HFF-Myc (cell line): ENCODE data around the gene LPCAT1.
"Not testable (repeated sequence)": the region's sequence is repeated elsewhere in the genome, so short reads cannot be mapped to it uniquely, and the experiment has no call there.

ENCODE experiments used
- DNase-seq: peaks from one replicate; pipeline ENCODE4 v3.0.0-alpha.2; 2011; ENCODE audit warnings: low read depth; ENCODE audit errors: extremely low read depth
- H3K4me3 ChIP-seq: replicated peaks from 2 replicates; pipeline ENCODE4 v1.5.1; 2011; ENCODE audit warnings: low read depth, mild to moderate bottlenecking, control low read depth, low read length
- TF ChIP-seq, protein P1 (sequence below): IDR thresholded peaks from 2 replicates; pipeline ENCODE4 v1.5.1; 2012; ENCODE audit warnings: mild to moderate bottlenecking, low read depth, low read length, control low read depth; ENCODE audit errors: missing control alignments

LPCAT1 gene

DNA sequence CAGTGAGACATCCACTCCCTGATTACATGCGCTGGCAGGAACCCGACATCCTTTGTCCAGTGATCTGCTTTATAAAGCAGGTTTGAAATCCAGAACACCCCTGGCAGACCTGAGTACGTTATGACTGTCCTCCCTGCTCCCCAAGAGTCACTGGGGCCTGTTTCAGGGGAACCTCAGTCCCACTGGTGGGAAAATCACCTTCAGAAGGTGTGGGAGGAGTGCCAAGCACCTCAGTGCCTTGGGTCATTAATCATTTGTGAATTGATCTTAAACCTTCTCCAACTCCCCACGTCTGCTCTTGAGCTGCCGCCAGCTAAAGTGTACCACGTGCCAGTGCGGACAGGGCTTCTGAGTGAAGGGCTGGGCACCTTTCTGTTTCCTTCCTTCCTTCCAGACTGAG lies 94.7 kb downstream of the LPCAT1 start:
- H3K4me3 ChIP-seq = no peak overlapping the region
- no peak for DNase-seq
- TF ChIP-seq, protein P1, sequence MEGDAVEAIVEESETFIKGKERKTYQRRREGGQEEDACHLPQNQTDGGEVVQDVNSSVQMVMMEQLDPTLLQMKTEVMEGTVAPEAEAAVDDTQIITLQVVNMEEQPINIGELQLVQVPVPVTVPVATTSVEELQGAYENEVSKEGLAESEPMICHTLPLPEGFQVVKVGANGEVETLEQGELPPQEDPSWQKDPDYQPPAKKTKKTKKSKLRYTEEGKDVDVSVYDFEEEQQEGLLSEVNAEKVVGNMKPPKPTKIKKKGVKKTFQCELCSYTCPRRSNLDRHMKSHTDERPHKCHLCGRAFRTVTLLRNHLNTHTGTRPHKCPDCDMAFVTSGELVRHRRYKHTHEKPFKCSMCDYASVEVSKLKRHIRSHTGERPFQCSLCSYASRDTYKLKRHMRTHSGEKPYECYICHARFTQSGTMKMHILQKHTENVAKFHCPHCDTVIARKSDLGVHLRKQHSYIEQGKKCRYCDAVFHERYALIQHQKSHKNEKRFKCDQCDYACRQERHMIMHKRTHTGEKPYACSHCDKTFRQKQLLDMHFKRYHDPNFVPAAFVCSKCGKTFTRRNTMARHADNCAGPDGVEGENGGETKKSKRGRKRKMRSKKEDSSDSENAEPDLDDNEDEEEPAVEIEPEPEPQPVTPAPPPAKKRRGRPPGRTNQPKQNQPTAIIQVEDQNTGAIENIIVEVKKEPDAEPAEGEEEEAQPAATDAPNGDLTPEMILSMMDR = no peak

DNA sequence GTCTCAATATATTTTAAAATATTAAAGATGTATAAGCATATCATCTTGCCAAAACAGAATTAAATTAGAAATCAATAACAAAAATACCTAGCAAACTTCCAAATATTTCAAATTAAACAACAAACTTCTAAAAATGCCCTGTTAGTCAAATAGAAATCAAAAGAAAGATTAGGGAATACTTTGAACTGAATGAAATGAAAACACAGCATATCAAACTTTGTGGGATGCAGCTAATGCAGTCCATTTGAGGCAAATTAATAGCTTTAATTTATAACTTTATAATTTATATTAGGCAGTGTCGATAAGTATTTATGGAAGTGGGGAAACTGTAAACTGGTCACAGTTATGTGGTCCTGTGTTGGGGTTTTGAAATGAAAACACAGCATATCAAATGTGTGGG lies 95.7 kb downstream of the LPCAT1 start:
- no peak overlapping the region for H3K4me3 ChIP-seq
- DNase-seq = no peak

DNA sequence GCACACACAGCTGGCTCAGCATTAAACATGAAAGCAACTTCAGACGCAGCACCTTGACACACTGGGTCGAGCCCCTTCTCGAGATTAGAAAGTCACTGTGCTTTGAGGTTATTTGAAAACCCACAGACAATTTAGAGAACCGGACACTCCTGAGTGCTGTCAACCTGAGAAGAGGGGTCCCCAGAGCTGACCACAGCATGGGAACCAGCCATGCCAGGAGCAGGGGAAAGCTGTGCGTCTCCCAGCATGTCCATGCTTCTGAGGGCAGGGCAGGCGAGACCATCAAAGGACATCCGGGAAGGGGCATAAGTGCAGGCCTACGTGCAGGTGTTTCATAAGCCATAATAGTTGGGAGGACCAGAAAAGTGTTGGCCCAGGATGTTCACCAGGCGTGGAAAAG lies 99.0 kb downstream of the LPCAT1 start:
- TF ChIP-seq, protein P1 = no peak
- no peak for DNase-seq
- H3K4me3 ChIP-seq = no peak overlapping the region

More for the DNA sequence above, 95.7 kb downstream of the LPCAT1 start:
- TF ChIP-seq, protein P1 = no peak

DNA sequence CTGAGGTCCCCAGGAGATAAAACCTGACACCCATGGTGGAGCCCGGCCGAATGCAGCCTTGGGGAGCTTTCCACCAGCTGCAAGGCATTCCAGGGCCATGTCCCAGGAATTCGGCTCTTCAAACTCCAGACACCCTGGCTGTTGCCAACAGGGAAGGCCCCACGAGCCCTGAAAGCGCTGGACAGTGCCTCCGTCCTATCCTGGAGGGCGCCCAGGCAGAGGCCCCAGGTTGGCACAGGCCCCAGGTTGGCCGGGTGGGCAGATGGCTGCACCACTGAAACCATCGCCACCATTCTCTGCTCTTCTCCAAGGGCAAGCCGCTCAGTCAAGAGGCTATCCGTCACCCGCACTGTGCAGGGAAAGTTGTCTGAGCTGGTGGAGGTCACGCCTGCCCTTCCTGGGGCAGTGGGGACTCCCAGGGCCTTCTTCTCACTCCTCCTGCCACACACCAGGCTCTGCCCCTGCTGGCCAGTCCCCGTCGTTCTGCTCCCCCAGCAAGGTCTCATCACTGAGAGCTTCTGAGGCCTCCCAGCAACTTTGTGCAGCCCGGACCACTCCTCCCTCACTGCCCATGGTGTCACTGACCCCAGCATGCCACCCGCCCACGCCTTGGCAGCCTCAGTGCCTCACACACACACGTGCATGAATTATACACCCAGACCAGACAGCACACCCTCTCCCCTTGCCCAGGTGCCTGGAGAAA lies 99.7 kb downstream of the LPCAT1 start:
- TF ChIP-seq, protein P1 = no peak
- no peak for DNase-seq
- no peak overlapping the region for H3K4me3 ChIP-seq

DNA sequence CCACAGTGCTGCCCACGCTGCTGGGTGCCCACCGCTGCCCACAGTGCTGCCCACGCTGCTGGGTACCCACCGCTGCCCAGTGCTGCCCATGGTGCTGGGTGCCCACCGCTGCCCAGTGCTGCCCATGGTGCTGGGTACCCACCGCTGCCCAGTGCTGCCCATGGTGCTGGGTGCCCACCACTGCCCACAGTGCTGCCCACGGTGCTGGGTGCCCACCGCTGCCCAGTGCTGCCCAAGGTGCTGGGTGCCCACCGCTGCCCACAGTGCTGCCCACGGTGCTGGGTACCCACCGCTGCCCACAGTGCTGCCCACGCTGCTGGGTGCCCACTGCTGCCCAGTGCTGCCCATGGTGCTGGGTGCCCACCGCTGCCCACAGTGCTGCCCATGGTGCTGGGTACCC lies 101.2 kb downstream of the LPCAT1 start:
- not testable (repeated sequence) for DNase-seq, H3K4me3 ChIP-seq

DNA sequence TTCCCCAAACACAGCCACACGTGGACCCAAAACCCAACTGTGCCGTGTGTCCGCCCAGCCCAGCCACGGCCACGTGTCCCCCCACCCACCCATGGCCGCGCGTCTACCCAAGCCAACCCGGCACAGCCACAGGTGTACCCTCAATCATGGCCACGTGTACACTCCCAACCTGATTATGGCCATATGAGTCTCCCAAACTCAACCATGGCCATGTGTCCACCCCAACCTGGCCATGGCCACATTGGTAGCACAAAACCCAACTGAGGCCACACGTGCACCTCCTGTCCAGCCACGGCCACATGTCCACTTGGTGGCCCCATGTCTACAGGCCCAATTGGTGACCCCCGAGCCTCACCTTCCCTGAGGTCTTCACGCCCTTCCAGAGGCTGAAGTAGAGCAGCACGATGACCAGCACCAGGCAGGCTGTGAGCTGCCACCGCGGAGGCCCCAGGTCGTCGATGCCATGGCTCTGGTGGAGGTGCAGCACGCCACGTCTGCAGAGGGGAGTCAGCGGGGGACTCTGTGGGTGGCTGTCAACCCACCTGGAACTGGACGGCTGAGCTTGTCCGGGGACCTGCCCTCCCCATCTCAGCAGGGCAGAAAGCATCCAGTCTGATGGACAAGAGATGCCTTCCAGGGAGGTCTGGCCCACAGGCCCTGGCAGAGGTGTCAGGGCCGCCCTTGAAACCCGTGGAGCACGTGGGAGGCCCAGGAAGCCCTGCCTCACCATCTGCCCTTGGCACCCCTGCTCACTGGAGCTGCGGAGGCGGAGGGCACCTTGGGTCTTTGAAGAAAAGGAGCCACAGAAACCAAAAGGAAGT lies 102.0 kb downstream of the LPCAT1 start:
- no peak for DNase-seq
- TF ChIP-seq, protein P1 = no peak
- H3K4me3 ChIP-seq = no peak overlapping the region

DNA sequence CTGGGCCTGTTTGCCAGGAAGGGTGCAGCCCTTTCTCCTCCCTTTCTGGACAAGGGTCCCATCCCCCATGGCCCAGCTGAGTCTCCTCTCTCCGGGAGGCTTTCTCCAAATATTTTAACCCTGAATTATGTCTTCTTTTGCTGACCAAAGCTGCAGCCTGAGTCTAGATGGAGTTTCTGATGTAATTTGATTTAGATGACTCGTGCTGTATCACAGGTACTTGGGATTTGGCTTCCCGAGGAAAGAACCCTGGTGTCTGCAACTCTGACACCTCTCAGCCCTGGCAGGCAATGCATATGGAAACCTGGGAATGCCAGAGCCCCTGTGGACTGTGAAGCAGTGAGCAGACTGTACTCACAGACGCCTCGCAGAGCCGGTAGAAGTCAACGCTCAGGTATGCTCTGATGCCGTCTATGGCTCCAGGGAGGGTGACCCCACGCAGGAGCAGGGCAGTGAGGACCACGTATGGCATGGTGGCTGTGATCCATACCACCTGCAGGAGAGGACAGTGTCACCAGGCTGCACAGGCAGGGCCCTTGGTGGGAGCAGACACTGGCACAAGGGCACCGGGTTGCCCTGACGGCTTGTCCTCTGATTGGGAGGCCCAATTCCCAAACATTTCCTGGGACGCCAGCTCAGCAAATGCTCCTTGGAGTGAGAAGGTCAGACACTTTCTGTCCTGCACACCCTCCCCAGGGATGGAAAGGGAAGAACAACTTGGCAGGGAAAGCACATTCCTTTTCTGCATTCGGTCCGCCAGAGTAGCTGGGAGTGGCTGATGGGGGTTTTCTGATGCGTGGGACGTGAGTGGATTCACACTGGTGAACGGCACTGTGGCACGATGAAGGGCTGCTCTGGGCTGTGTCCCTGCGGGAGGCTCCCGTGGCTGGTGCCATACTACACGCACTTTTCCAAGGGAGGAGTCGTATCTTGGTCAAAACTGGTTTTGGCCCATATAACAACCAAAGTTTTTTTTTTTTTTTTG lies 103.3 kb downstream of the LPCAT1 start:
- TF ChIP-seq, protein P1 = no peak
- DNase-seq = no peak
- no peak overlapping the region for H3K4me3 ChIP-seq
